LNCAP (cell line): ENCODE results near the gene TEK.

ENCODE experiments used
- TF ChIP-seq, protein P1 (sequence below): fragments of 450-650 bp; IDR thresholded peaks from 2 replicates; pipeline ENCODE4 v1.5.1; 2017; ENCODE audit warnings: mild to moderate bottlenecking

TEK gene

DNA sequence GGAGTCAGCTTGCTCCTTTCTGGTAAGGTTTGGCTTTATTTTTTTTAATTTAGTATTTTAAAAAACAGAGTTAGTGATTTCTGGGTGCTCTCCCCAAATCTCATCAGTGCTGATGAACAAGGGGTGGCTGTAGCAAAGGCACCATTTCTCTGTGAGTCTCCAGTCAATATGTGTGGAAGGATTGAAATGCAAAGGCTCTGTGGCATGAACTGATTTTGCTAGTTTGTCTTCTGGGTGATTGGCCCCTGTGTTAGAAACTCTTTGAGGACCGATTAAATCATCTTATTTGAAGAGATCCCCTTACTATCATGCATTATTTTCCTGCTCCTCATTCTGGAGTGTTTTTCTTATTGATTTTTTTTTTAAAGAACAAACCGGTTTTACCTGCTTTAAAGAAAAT, 596 bp downstream of the TEK start:
- TF ChIP-seq, protein P1, sequence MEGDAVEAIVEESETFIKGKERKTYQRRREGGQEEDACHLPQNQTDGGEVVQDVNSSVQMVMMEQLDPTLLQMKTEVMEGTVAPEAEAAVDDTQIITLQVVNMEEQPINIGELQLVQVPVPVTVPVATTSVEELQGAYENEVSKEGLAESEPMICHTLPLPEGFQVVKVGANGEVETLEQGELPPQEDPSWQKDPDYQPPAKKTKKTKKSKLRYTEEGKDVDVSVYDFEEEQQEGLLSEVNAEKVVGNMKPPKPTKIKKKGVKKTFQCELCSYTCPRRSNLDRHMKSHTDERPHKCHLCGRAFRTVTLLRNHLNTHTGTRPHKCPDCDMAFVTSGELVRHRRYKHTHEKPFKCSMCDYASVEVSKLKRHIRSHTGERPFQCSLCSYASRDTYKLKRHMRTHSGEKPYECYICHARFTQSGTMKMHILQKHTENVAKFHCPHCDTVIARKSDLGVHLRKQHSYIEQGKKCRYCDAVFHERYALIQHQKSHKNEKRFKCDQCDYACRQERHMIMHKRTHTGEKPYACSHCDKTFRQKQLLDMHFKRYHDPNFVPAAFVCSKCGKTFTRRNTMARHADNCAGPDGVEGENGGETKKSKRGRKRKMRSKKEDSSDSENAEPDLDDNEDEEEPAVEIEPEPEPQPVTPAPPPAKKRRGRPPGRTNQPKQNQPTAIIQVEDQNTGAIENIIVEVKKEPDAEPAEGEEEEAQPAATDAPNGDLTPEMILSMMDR, result no peak

DNA sequence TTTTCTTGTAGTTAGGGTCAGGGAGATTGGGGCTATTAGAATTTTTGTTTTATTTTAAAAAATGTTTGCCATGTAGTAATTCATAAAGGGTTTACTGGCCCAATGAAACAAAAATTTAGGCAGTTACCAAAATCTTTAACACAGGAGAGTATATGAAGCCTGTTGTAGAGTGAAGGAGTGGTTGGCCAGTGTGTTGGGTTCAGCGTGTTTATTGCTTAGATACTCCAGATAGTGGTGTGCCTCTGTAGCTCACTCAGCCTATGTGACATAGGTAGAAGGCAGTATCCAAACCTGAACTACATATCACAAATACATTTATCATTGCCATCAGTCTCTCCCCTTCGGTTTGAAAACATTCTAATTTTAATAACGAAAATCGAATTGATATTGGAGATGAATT, 1.2 kb downstream of the TEK start:
- TF ChIP-seq, protein P1, result no peak

DNA sequence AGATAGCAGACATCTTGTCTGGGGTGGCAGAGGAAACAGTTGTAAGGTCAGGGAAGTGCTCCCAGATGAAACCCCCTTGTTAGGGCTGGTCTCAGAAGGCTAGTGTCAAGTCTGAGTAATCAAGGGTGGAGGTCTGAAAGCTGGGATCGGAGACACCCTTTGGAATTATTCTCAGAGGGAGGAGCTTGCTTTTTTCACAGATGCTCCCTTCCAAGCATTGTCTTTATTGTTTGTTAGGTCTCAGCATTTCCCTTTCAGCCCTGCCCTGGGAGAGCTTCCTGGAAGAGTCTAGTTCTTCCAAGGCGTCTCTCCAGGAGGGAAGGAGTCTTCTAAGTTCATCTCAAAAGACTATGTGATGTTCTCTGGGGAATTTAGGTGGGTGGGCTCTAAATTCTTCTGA, 3.2 kb downstream of the TEK start:
- TF ChIP-seq, protein P1, result no peak

DNA sequence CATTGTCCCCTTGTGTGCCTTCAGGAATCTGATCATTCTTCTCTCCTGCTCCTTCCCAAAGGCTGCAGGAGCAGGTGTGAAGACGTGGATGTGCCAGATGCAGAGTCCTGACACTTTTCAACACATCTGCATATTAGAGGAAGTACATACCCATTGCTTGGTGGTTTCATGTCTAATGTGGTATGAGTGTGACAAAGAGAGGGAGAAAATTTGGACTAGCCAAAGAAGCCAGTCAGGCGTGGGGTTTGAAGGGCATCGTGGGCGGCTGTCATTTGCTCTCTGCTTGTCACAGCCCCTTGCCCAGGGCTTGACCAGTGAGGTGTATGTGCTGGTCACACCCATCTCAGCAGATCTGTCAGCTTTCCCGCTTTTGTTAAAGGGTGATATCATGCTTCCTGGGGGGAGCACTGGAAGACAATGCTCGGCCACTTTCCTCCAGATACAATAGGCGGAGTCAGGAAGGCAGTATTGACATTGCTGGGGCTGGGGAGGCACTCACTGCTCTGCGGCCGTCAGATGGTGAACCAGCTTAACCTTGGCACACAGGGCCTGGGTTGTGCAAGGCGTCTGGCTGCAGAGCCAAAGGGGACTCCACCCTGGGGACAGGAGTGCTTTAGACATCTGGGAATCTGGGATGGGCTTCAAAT, 8.6 kb downstream of the TEK start:
- TF ChIP-seq, protein P1, result no peak

DNA sequence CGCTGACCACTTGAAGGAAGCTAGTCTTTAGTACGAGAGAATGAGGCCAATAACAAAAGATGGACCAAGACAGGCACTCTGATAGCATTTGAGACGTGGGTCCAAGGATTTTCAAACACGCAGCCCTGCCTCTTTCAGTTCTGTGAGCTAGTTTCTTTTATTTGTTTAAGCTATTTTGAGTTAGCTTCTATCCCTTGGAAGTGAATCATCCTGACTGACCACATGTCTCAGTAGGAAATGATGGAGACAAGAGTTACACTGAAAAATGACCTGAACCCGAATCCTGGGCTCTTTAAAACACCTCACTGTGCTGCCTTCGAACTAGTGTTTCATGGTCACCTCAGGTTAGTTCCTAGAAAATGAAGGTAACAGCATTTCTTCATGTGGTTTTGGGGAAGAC, 9.9 kb downstream of the TEK start:
- TF ChIP-seq, protein P1, result no peak

DNA sequence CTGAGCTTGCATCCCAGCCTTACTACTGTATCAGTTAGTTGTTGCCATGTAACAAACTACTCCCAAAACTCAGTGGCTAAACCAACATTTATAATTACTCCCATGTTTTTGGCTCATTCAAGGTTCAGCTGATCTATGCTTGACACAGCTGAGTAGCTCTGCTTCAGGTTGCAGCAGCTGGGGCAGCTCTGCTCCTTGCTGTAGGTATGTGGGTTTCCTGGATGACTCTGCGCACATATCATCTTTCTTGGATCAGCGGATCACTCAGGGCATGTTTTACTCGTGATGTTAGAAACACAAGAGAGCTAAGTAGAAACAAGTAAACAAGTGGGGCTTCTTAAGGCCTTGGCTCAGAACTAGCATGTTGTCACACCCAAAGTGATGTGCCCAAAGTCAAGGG, 15.1 kb downstream of the TEK start:
- TF ChIP-seq, protein P1, result no peak

DNA sequence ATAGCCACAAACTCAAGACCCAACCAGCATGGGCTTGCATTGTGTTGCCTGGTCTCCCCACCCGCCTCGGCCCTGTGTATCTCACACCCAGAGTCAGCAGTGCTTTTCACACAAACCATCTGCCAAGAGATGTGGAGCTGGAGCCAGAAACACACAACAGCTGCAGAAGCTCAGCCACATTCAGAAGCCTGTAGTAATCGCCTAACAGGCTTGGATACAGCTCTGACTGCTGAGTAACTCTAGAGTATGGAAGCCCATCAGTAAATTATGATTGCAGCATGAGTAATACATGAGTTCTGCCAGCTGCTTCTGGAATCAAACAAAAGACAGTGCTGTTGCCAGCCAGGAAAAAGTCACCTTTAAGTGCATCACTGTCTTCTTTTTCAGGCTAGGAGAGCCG, 16.0 kb downstream of the TEK start:
- TF ChIP-seq, protein P1, result no peak

DNA sequence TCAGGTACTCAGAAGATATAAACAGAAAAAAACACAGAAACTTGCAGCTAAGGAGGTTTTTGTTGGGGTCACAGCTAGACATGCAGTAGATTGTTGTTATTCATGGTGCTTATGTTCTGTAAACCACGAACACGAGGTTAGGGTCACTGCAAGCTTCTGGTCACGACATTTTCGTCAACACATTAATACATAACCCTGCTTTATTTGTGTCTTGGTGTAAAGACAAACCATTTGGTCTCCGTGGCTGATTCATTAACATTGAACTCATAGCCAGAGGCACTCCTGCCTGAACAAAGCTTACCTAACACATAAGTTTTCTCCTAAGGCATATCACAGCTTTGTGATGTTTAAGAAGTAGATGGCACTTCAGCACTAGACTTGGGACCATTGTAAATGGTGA, 16.9 kb downstream of the TEK start:
- TF ChIP-seq, protein P1, result no peak
